DMS 273 (cell line): Measurements from ENCODE around the gene CALCOCO1.

Source experiments
- DNase-seq: peaks from one replicate; lab custom pipeline; 2025; ENCODE audit not compliant: unreplicated experiment; lab: John Stamatoyannopoulos, UW

Gene CALCOCO1

DNA sequence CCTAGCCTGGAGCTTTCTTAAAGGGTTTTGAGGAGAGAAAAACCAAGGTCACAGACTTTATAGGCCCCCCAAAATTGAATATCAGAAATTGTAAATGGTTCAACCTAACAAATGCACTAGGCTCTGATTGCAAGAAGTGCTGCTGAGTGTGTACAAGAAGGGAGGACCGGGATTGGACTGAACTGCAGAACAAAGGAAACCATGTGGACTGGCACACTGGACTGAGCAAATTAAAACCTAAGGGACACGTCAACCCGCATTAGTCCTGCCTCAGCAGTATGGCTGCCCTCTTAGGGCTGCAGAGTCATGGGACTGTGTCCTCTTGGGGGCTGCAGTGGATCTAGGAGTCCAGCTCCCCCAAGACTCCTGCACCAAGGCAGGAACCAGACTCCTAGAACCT is 25.4 kb upstream of the CALCOCO1 start:
- DNase-seq = no peak

GRCh38 chr12:53752192-53752601 is 24.9 kb upstream of the CALCOCO1 start:
- DNase-seq = peak; percentile 37

DNA sequence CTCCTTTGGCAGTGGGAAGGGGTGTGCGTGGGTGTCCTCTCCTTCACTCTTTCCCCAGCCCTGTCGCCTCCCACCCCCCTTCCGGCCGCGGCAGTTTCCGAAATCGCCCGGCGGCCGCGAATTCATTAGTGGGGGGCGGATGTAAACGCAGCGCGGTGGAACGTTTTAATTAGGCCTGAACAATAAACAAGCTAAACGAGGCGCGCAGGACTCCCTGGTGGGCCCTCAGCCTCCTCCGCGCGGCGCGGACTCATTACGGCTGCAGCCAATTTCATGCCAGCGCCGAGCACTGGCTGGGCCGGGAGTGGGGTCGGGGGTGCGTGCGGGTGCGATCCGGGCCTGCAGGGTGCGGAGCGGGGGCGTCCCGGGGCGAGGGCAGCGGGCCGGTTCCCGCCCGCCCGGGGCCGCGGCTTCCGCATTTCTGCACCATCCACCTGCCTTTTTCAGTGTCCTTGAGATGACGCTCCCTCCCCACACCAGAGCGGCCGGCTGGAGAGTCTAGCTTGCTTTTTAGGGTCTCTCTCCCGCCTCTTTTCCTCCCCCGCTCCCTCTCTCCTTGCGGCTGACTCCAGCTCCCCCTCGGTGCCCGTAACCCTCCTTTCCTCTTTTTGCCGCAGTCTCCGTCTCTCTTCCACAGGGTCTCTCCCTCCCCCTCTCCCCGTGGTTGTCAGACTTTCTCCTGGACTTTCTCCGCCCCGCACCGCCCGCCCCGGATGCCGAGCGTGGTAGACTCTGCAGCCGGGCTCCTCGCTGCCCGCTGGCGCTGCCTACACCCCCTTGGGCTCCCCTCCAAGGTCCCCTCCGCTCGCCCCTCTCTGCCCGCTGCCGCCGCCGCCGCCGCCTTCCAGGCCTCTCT is 24.3 kb upstream of the CALCOCO1 start, which contains the start of gene CISTR:
CISTR (minus strand) TSS at position 644 of the 856 bp plus-strand sequence.
- peak; percentile 54 for DNase-seq

DNA sequence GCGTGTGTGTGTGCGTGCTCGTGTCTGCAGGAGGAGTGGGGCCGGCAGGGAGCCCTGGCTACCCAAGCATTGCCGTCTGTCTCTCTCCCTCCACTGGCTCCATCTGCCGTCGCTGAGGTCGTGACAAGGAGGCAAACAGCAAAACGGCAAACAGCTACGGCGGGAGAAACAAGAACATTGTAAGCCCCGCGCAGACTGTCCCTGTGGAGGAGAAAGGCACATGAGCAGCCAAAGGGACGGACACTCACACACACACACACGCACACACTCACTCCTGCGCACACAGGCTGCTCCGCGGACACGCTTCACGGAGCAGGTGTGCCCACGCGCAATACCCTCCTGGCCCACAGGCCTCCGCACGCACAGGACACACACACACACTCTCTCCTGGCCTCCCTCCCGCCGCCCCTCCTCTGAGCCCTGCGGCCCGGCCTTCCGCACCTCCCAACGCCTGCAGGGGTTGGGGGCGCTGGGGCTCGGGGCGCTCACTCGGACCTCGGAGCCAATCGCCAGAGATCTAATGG is 23.6 kb upstream of the CALCOCO1 start:
- peak; percentile 65 for DNase-seq

DNA sequence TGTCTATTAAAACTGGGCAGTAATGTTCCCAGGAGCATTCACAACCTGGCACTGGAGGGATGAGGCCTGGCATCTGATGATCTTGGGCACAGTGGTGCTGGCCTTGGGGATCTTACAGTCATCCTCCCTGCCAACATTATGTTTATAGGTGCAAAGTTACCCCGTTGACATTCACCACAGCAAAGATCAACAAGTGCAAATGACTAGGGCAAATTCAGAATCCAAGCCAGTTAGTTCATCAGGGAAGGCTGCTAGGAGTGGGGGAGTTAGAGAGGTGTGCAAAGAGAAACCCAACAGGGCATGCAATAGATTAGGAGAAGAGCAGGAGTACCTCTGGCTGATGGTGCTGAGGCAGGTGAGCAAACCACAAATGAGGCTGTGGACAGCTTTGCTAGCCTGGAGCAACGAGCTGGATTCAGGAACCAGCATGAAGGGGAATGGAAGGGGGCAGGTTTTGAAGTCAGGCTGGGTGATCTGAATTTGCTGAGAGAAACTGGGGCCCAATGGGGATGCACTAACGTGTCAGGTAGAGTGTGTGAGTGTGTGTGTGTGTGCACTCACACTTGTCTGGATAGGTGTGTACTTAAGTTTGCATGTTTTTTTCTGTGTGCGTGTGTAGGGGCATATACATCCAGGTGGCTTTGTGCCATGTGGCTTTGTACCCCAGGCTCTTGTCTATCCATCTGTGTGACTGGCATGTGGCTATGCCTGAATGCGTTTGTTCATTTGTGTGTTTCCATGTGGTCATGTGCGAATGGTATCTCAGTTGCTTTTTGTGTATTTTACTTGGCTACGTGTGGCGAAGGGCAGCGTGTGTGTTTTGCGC is 22.9 kb upstream of the CALCOCO1 start:
- no peak for DNase-seq

DNA sequence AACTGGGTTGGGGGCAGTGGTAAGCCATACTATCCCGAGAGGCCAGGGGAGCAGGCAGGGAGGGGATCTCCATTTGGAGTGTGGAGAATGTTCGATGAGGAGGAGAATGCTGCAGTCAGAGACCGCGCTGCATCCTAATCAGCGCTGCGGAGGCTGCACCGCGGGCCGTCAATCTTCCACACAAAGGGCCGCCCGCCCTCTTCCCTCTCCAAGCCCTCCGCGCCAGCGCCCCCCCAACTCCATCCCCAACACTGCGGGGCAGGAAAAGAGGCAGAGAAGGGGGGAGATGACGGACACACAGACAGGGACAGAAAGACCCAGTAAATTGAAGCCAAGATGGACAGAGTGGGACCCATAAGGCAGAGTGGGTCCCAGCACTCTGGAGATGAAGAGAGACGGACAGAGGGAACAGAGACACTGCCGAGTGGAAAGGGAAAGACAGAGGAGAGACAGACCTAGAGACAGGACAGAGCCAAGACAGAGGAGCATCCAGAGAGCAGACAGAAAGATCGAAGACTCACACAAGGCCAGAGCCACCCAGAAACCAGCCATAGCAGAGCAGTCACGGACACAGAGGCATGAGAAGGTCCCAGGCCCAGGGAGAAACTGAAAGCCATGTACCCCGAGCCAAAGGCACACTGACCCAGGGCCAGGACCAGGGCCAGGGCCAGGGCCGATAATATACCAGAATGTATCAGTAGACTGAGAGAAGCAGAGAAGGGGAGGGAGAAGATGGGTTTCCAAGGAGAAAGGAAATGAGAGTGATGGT is 21.0 kb upstream of the CALCOCO1 start:
- DNase-seq = no peak

DNA sequence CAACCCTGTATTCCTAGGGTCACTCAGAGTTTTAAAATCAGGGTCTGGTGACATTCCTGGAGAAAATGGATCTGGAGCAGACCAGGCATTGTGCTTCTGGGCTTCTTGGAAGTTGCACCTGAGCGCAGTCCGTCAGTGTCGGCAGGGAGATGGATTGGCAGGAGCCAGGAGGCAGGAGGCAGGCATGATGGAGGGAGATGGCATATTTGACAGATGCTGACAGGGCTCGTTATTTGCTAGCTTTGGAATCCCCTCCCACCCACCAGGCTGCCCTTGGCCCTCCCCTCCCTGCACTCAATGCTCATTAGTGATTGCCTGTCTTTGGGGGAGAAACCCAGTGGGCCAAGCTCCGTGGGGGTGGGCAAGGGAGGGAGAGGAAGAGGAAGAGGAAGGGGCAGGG is 19.8 kb upstream of the CALCOCO1 start:
- peak; percentile 37 for DNase-seq

DNA sequence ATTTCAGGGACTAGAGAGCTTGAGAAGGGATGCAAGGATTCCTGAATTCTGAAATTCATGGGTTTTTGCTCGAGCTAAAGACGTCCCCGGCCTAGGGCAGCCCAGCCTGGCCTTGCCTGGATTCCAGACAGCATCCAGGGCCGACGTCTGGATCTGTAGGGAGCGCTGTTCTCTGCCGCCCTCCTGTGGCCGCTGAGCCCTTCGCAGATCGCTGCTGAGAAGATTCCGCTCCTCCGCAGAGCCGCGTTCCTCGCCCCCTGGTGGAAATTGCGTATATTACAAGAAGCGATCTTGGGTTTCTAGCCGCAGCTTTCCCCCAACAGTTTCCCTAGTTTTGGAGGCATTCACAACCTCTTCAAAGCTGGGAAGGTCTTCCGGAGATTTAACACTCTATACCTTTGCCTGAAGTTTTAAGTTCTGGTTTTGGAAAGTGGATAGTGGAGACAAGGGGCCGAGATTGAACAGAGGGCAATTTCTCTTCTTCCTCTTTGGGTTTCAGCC is 19.4 kb upstream of the CALCOCO1 start:
- DNase-seq = peak; percentile 92

DNA sequence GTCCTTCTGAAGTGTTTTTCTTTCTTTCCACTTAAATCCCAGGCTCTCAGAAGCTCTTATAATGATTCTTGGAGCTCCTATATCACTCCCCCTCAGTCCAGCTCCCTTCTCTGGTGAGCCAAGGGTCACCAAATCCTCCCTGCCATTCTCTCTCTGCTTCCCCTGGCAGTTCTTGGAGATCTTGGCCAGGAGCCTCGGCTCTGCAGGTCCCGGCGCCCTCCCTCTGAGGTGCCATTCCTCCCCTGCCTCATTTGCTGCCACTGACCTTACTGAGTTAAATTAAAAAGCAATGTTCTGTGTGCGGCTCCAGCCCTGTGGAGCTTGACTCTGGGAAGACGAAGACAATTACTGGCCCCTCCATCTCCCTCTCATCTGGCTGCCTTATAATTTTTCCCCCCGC is 17.5 kb upstream of the CALCOCO1 start:
- no peak for DNase-seq

DNA sequence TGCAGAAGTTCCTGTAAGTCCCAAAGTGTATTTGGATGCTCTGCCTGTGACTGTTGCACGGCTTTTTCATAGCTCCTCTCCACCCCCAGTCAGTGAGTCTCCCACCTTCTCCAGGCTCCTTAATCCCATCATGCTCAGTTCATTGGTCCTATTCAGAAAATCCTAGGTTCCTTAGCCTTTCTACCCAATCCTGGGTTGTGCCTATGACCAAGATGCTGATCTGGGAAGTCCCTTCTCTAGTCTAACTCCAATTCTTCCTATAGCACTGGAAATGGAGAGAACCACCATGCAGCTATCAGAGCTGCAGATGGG is 16.8 kb upstream of the CALCOCO1 start:
- DNase-seq = no peak

DNA sequence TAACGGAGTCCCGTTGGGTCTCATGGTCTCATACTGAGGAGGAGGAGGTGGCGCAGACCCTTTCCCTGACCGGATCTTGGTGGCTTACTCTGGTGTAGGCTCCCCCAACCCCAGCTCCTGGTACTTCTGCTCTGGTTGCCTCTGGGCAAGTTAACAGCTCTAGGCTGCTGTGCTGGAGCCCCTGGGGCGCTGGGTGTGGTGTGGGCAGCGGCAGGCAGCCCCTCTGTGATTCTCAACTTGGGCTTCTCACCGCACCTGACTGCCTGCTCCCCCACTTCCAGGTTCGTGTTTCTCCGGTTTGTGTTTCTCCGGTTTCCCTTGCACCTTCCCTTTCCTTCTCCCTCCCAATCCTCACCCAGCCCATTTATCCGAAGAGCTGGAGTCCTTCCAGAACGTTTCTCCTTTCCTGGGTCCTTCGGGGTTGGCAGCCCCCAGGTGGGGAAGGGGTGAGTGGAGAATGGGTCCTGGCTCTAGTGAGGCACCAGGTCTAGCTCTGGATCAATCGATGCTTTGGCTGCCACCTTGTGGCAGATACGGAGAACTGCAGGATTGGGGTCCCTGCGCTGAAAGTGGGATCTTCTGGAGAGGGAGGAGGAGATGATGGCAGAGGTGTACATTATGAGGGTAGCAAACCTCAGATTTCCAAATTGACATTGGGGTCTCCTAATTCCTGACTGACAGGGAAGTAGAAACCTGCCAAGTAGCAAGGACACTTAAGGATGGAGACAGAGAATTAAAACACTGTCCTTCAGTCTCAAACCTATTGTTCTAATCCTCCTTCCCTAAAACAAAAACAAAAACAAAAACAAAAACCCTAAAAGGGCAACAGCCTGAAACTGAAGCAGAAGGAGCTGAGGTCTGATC is 16.2 kb upstream of the CALCOCO1 start:
- DNase-seq = peak; percentile 80

DNA sequence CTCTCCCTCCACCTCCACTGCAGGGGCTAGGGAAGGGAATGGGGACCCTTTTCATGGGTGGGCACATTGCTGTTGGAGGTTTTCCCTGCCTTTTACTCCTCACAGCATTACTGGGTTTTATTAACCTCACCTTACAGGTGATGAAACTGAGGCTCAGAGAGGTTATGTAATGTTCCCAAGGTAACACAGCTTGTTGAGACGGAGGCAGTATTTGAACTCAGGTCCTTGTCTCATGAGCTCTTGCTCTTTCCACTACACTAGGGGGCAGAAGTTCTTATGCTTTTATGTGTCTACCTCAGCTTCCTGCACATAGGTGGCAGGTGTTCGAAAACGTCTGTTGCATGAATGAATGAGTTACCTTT is 12.9 kb upstream of the CALCOCO1 start:
- no peak for DNase-seq

DNA sequence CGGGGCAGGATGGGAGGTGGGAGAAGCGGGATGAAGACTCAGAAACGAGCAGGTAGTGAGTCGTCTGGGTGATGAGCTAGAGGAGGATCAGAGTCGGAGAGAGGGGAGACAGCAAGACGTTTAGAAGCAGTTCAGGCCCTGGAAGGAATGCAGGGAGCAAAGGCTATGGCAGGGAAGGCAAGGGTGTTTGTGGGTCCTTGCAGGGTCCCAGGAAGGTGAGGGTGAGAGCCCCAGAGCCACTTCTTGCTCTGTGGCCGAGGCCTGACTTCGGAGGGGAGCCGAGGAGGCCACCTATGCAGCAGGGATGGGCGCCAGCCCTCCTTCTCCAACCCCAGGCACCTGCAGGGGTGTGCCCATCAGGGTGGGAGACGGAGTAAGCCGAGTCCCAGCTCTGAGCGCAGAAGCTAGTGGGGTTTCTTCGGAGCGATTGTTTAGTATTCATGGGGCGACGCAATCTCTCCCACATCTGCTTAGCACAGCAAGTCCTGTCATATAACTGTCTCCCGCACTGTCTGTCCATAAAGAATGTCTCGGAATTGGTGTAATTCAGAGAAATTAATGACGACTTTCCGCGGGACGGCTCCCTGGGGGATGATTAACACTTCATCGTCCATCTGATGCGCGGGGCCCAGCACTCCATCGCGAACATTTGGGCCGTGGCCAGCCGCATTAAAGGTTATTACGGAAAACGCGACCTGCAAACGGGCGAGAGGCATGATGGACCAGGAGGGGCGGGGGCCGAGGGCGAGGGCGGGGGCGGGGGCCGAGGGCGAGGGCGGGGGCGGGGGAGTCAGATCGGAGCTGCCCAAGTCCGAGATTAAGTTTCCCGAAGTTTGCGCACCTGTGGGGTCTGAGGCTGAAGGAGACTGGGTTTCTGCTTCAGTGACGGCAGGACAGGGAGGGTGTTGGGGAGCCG is 12.2 kb upstream of the CALCOCO1 start:
- DNase-seq = peak; percentile 41

GRCh38 chr12:53738406-53739213 is 11.4 kb upstream of the CALCOCO1 start:
- peak; percentile 70 for DNase-seq

GRCh38 chr12:53737951-53738405 is 10.7 kb upstream of the CALCOCO1 start:
- DNase-seq = no peak

GRCh38 chr12:53737093-53737808 is 10.0 kb upstream of the CALCOCO1 start:
- no peak for DNase-seq

DNA sequence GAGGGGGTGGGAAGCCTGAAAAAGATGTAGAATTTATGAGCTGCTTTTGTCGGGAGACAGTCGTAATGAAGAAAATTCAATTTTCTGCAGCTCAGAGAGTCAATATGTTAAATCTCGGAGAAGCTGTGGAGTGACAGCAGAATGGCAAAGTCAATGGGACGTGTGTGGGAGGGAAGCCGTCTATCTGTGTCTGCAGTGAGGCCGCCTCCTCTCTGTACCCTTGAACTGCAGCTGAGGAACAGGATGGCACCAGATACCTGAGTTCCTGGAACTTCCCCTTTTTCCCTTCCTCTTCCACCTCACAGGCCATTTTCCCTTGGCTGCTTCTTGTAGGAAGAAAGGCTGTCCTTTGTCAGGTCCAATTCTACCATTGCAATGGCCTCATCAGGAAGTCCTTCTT is 9.3 kb upstream of the CALCOCO1 start:
- DNase-seq = no peak

GRCh38 chr12:53735556-53735955 is 8.3 kb upstream of the CALCOCO1 start:
- peak; percentile 80 for DNase-seq
